Ishikawa (cell line): ENCODE data around the gene CALCR.

Experiments
- CEBPB ChIP-seq: IDR thresholded peaks from 2 replicates; pipeline ENCODE4 v1.6.1; 2012
- EGR1 ChIP-seq: IDR thresholded peaks from 2 replicates; pipeline ENCODE4 v1.6.1; 2012
- EP300 ChIP-seq: IDR thresholded peaks from 2 replicates; pipeline ENCODE4 v1.6.1; 2012; ENCODE audit warnings: borderline replicate concordance
- RAD21 ChIP-seq: IDR thresholded peaks from 2 replicates; pipeline ENCODE4 v1.6.1; 2012; ENCODE audit warnings: low read depth
- TCF12 ChIP-seq: IDR thresholded peaks from 2 replicates; pipeline ENCODE4 v1.6.1; 2012; ENCODE audit warnings: low read depth
- ZBTB7A ChIP-seq: IDR thresholded peaks from 2 replicates; pipeline ENCODE4 v1.6.1; 2012; ENCODE audit warnings: low read depth
- TF ChIP-seq, protein P1 (sequence below): IDR thresholded peaks from 2 replicates; pipeline ENCODE4 v1.6.1; 2012

DNA sequence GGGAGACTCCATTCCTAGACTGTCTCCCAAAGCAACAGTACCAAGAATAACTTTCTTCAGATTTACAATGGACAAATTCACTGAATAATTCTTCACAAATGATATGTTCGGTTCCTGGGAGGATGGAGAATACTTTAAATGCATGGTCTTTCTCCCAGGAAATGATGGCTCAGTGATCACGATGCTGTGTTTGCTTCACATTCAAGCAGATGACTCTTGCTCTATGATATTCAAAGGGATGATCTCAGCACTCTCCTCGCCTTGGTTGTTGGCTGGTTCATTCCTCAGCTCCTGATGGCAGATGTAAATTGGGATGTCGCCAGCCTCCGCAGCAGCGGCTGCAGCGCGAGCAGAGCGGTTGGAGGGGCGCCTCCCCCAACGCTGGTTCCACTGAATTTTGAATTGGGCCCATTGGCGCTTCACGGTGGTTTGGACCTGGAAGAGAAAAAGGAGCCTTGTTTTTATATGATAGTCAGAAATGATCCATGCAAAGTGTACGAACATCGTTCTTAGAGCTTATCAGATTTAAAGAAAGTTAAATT is 148.3 kb downstream of the CALCR start:
- TF ChIP-seq RAD21: no peak
- TF ChIP-seq ZBTB7A: no peak
- TF ChIP-seq TCF12: no peak
- TF ChIP-seq, protein P1, sequence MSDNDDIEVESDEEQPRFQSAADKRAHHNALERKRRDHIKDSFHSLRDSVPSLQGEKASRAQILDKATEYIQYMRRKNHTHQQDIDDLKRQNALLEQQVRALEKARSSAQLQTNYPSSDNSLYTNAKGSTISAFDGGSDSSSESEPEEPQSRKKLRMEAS: no peak
- no peak for TF ChIP-seq CEBPB
- TF ChIP-seq EGR1: no peak
- no peak for TF ChIP-seq EP300
